ENCODE measurements around the gene NUFIP1.

DNA sequence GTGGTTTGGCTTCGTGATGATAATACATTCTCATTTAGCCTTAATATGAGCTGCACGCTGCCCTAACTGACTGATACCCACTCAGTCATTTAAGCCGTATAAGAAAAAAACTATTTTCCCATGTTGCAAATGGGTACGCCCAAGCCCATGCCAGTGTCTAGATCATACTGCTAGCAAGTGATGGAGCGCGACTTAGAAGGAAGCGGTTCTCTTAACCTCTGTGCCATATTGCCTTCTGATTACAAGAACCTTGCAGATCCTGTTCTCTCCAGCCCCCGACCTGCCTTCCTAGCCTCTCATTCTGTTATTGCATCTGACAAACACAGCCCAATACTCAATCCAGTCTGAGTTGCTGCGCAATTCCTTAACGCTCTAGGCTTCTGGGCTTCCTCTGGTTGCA is 670 bp upstream of the NUFIP1 start:
- TF ChIP-seq POLR2AphosphoS5 (IDR thresholded peaks at IDR 0.05; ENCODE audit: low read depth, low read length): no peak
- no peak for TF ChIP-seq POLR2A (IDR thresholded peaks at IDR 0.05; ENCODE audit: low read depth, low read length)
- TF ChIP-seq TAF1 (IDR thresholded peaks at IDR 0.05; ENCODE audit: low read depth, low read length): no peak
- no peak for TF ChIP-seq SPI1 (IDR thresholded peaks at IDR 0.05; ENCODE audit: low read depth, low read length)
- no peak for TF ChIP-seq POU2F2 (IDR thresholded peaks at IDR 0.05; ENCODE audit: low read depth, low read length)
- TF ChIP-seq PAX5 (IDR thresholded peaks at IDR 0.05; ENCODE audit: insufficient read depth, low read length, severe bottlenecking): no peak
